Activated naive CD8-positive, alpha-beta T cell treated with anti-CD3 and anti-CD28 coated beads, Interleukin-2, amount 10 ng/mL, durations not matched to agents 7 days and 5 days (primary cell): ENCODE data around the gene HOXA10. TPM values are rescaled to one million over a fixed set of nuclear protein-coding genes. Genes with fewer than 3 reads are reported as not detected.
A peak's percentile ranks its signal among the peaks of the same experiment; 100 is the strongest.

Source experiments
- ATAC-seq: fragments of 150-1000 bp; cut with Tn5 transposase; one replicate; pipeline ENCODE4 v1.10.0; 2021; ENCODE audit warnings: low read depth, moderate library complexity
- POLR2A ChIA-PET: fragments of 350-600 bp; sonication (Branson Sonifier 250); formaldehyde crosslinking; loops from one replicate; lab custom pipeline; 2021; ENCODE audit warnings: antibody characterized with exemption; lab: Charles Lee
- DNase-seq: peaks from one replicate; pipeline ENCODE4 v3.0.0; 2021
- H3K27ac Mint-ChIP-seq: one replicate; pipeline ENCODE4 v1.8.0; 2022; ENCODE audit warnings: mild to moderate bottlenecking, mixed read lengths
- H3K27me3 Mint-ChIP-seq: one replicate; pipeline ENCODE4 v1.8.0; 2022; ENCODE audit warnings: mild to moderate bottlenecking, moderate library complexity, mixed read lengths
- H3K36me3 Mint-ChIP-seq: one replicate; pipeline ENCODE4 v1.8.0; 2021; ENCODE audit warnings: mild to moderate bottlenecking, mixed read lengths
- H3K4me1 Mint-ChIP-seq: one replicate; pipeline ENCODE4 v1.8.0; 2021; ENCODE audit warnings: mixed read lengths
- H3K4me3 Mint-ChIP-seq: one replicate; pipeline ENCODE4 v1.8.0; 2022; ENCODE audit warnings: mild to moderate bottlenecking, moderate library complexity, mixed read lengths
- H3K9me3 Mint-ChIP-seq: one replicate; pipeline ENCODE4 v1.8.0; 2021; ENCODE audit warnings: mixed read lengths
- total RNA-seq, 2 experiments: library from RNA; stranded (reverse); gene quantifications; one replicate each; pipeline ENCODE4 v1.2.3, GENCODE V29; 2021

HOXA10 gene
- total RNA-seq, 2 experiments from 2014 or later: not detected

GRCh38 chr7:27154369-27154768 lies 19.8 kb downstream of the HOXA10 start:
- no peaks in the 10 kb centered on the region for H3K9me3 Mint-ChIP-seq
- H3K4me1 Mint-ChIP-seq: peaks cover 36% of the 10 kb centered on the region
- POLR2A ChIA-PET: no interaction called here
- H3K27me3 Mint-ChIP-seq: peaks cover 92% of the 10 kb centered on the region
- no peak for DNase-seq
- no peak overlapping the region for H3K4me3 Mint-ChIP-seq
- H3K27ac Mint-ChIP-seq: no peak overlapping the region
- H3K36me3 Mint-ChIP-seq: no peaks in the 10 kb centered on the region
- ATAC-seq: no peak

GRCh38 chr7:27153526-27153925 lies 20.6 kb downstream of the HOXA10 start:
- no peak for DNase-seq
- H3K27me3 Mint-ChIP-seq: peaks cover 92% of the 10 kb centered on the region
- H3K4me1 Mint-ChIP-seq: peaks cover 33% of the 10 kb centered on the region
- ATAC-seq: no peak
- POLR2A ChIA-PET: no interaction called here
- no peak overlapping the region for H3K4me3 Mint-ChIP-seq
- H3K36me3 Mint-ChIP-seq: no peaks in the 10 kb centered on the region
- no peaks in the 10 kb centered on the region for H3K9me3 Mint-ChIP-seq
- H3K27ac Mint-ChIP-seq: peak overlapping the region; percentile 19

GRCh38 chr7:27152816-27153442 lies 21.2 kb downstream of the HOXA10 start:
- DNase-seq (no peak), ATAC-seq (no peak)
- Mint-ChIP-seq H3K4me3 (no peak overlapping the region), H3K27me3 (peaks cover 92% of the 10 kb centered on the region), H3K9me3 (no peaks in the 10 kb centered on the region), H3K27ac (no peak overlapping the region), H3K36me3 (no peaks in the 10 kb centered on the region), H3K4me1 (peaks cover 32% of the 10 kb centered on the region)
- POLR2A ChIA-PET: no interaction called here

GRCh38 chr7:27151931-27152815 lies 21.9 kb downstream of the HOXA10 start, which contains the start of gene HOXA3:
Gene HOXA3 (minus strand): TSS chr7:27152583. CDS start chr7:27110640, 41,943 bp downstream.
- peak within 1 kb of the TSS; percentile 73 for H3K4me3 Mint-ChIP-seq
- DNase-seq (no peak), ATAC-seq (no peak)
- peaks cover 27% of the 10 kb centered on the region for H3K4me1 Mint-ChIP-seq
- no peaks in the 10 kb centered on the region for H3K9me3 Mint-ChIP-seq
- peak within 1 kb of the TSS; percentile 21 for H3K27ac Mint-ChIP-seq
- H3K36me3 Mint-ChIP-seq: no peaks in the 10 kb centered on the region
- POLR2A ChIA-PET: no interaction called here
- peaks cover 90% of the 10 kb centered on the region for H3K27me3 Mint-ChIP-seq

GRCh38 chr7:27151341-27151930 lies 22.7 kb downstream of the HOXA10 start:
- POLR2A ChIA-PET: no interaction called here
- no peak for ATAC-seq
- H3K4me1 Mint-ChIP-seq: peaks cover 27% of the 10 kb centered on the region

GRCh38 chr7:27150568-27151340 lies 23.4 kb downstream of the HOXA10 start:
- DNase-seq (peak; percentile 80), ATAC-seq (peak; percentile 85)
- peak overlapping the region; percentile 34 for H3K27ac Mint-ChIP-seq
- H3K4me1 Mint-ChIP-seq: peaks cover 27% of the 10 kb centered on the region
- peaks cover 92% of the 10 kb centered on the region for H3K27me3 Mint-ChIP-seq
- H3K9me3 Mint-ChIP-seq: no peaks in the 10 kb centered on the region
- H3K4me3 Mint-ChIP-seq: peak overlapping the region; percentile 73
- no peaks in the 10 kb centered on the region for H3K36me3 Mint-ChIP-seq
- POLR2A ChIA-PET: interaction anchor here (0.8 kb wide), 1 partner anchor 16 kb away, joined by 3 read pairs; no protein-coding TSS in a partner anchor

More at GRCh38 chr7:27151341-27151930, 22.7 kb downstream of the HOXA10 start:
- H3K27me3 Mint-ChIP-seq: peaks cover 92% of the 10 kb centered on the region
- H3K27ac Mint-ChIP-seq: peak overlapping the region; percentile 21
- no peaks in the 10 kb centered on the region for H3K36me3 Mint-ChIP-seq
- H3K4me3 Mint-ChIP-seq: peak overlapping the region; percentile 73
- H3K9me3 Mint-ChIP-seq: no peaks in the 10 kb centered on the region
- no peak for DNase-seq

- POLR2A ChIA-PET: interaction anchor here (0.8 kb wide), 1 partner anchor 16 kb away, joined by 3 read pairs; no protein-coding TSS in a partner anchor
- ATAC-seq: no peak
- Mint-ChIP-seq H3K27me3 (peaks cover 89% of the 10 kb centered on the region), H3K4me1 (peaks cover 22% of the 10 kb centered on the region), H3K4me3 (peak overlapping the region; percentile 73), H3K9me3 (no peaks in the 10 kb centered on the region), H3K36me3 (no peaks in the 10 kb centered on the region), H3K27ac (no peak overlapping the region)
- no peak for DNase-seq
Measured at GRCh38 chr7:27149842-27150567, 24.1 kb downstream of the HOXA10 start.

GRCh38 chr7:27148756-27149641 lies 25.1 kb downstream of the HOXA10 start:
- POLR2A ChIA-PET: no interaction called here

GRCh38 chr7:27148031-27148755 lies 25.9 kb downstream of the HOXA10 start:
- POLR2A ChIA-PET: no interaction called here

More at GRCh38 chr7:27148756-27149641, 25.1 kb downstream of the HOXA10 start:
- Mint-ChIP-seq H3K27me3 (peaks cover 80% of the 10 kb centered on the region), H3K4me3 (no peak overlapping the region), H3K36me3 (no peaks in the 10 kb centered on the region), H3K9me3 (no peaks in the 10 kb centered on the region), H3K4me1 (peaks cover 19% of the 10 kb centered on the region), H3K27ac (no peak overlapping the region)
- DNase-seq (no peak), ATAC-seq (no peak)

GRCh38 chr7:27147199-27148030 lies 26.7 kb downstream of the HOXA10 start, which contains the start of gene HOXA6:
Gene HOXA6 (minus strand): TSS chr7:27147774. CDS start chr7:27147749, 25 bp downstream.
- ATAC-seq: no peak
- Mint-ChIP-seq H3K9me3 (no peaks in the 10 kb centered on the region), H3K27me3 (peaks cover 67% of the 10 kb centered on the region), H3K36me3 (no peaks in the 10 kb centered on the region), H3K4me1 (peaks cover 17% of the 10 kb centered on the region), H3K27ac (no peak within 1 kb of the TSS), H3K4me3 (peak within 1 kb of the TSS; percentile 55)
- POLR2A ChIA-PET: no interaction called here
- no peak for DNase-seq

More at GRCh38 chr7:27148031-27148755, 25.9 kb downstream of the HOXA10 start:
- ATAC-seq (no peak), DNase-seq (no peak)
- H3K9me3 Mint-ChIP-seq: no peaks in the 10 kb centered on the region
- H3K27ac Mint-ChIP-seq: no peak overlapping the region
- H3K4me1 Mint-ChIP-seq: peaks cover 17% of the 10 kb centered on the region
- peaks cover 72% of the 10 kb centered on the region for H3K27me3 Mint-ChIP-seq
- H3K36me3 Mint-ChIP-seq: no peaks in the 10 kb centered on the region
- H3K4me3 Mint-ChIP-seq: peak overlapping the region; percentile 55
